Activated CD8-positive, alpha-beta T cell treated with anti-CD3 and anti-CD28 coated beads for 36 hours (primary cell): Measurements from ENCODE around the gene ZSCAN23. TPM values are rescaled to one million over a fixed set of nuclear protein-coding genes. Genes with fewer than 3 reads are reported as not detected.

Experiments used
- ATAC-seq: fragments of 200-7000 bp; cut with Tn5 transposase; one replicate; pipeline ENCODE4 v1.10.0; 2021; ENCODE audit warnings: mild to moderate bottlenecking, moderate library complexity
- CTCF ChIA-PET: fragments of 350-600 bp; sonication (Branson Sonifier 250); formaldehyde crosslinking; loops from one replicate; lab custom pipeline; 2021; ENCODE audit warnings: antibody characterized with exemption; lab: Charles Lee
- POLR2A ChIA-PET: fragments of 350-600 bp; sonication (Branson Sonifier 250); formaldehyde crosslinking; loops from one replicate; lab custom pipeline; 2021; ENCODE audit warnings: antibody characterized with exemption; lab: Charles Lee
- DNase-seq: peaks from one replicate; pipeline ENCODE4 v3.0.0-alpha.2; 2020
- H3K27ac Mint-ChIP-seq: one replicate; pipeline ENCODE4 v1.8.0; 2021; ENCODE audit warnings: mild to moderate bottlenecking, mixed read lengths
- H3K27me3 Mint-ChIP-seq: one replicate; pipeline ENCODE4 v1.8.0; 2021; ENCODE audit warnings: mixed read lengths
- H3K36me3 Mint-ChIP-seq: one replicate; pipeline ENCODE4 v1.8.0; 2021; ENCODE audit warnings: low read depth, mixed read lengths
- H3K4me1 Mint-ChIP-seq: one replicate; pipeline ENCODE4 v1.8.0; 2021; ENCODE audit warnings: low read depth, mixed read lengths
- H3K4me3 Mint-ChIP-seq: one replicate; pipeline ENCODE4 v1.8.0; 2021; ENCODE audit warnings: mild to moderate bottlenecking, moderate library complexity, mixed read lengths
- H3K9me3 Mint-ChIP-seq: one replicate; pipeline ENCODE4 v1.8.0; 2021; ENCODE audit warnings: mixed read lengths
- intact Hi-C: fragments of 100-400 bp; cut with micrococcal nuclease; formaldehyde crosslinking; loops from one replicate; pipeline ENCODE4 v1.10.0; 2022
- total RNA-seq, 2 experiments: library from RNA; stranded (reverse); gene quantifications; one replicate each; pipeline ENCODE4 v1.2.3, GENCODE V29; 2021
- TF ChIP-seq, protein P1 (sequence below): fragments of 200-600 bp; IDR thresholded peaks from one replicate; pipeline ENCODE4 v1.8.0; 2022; ENCODE audit warnings: antibody characterized with exemption, mild to moderate bottlenecking

ZSCAN23 gene
- total RNA-seq, 2 experiments from 2014 or later, result 1.1 to 1.6 TPM

GRCh38 chr6:28424163-28424562, 19.1 kb downstream of the ZSCAN23 start:
- intact Hi-C loops, result no loop called here
- CTCF ChIA-PET, result no interaction called here
- TF ChIP-seq, protein P1, sequence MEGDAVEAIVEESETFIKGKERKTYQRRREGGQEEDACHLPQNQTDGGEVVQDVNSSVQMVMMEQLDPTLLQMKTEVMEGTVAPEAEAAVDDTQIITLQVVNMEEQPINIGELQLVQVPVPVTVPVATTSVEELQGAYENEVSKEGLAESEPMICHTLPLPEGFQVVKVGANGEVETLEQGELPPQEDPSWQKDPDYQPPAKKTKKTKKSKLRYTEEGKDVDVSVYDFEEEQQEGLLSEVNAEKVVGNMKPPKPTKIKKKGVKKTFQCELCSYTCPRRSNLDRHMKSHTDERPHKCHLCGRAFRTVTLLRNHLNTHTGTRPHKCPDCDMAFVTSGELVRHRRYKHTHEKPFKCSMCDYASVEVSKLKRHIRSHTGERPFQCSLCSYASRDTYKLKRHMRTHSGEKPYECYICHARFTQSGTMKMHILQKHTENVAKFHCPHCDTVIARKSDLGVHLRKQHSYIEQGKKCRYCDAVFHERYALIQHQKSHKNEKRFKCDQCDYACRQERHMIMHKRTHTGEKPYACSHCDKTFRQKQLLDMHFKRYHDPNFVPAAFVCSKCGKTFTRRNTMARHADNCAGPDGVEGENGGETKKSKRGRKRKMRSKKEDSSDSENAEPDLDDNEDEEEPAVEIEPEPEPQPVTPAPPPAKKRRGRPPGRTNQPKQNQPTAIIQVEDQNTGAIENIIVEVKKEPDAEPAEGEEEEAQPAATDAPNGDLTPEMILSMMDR, result no peak
- Mint-ChIP-seq H3K4me1 (peaks cover 13% of the 10 kb centered on the region), H3K27me3 (peaks cover 17% of the 10 kb centered on the region), H3K4me3 (no peak overlapping the region), H3K27ac (no peak overlapping the region), H3K36me3 (peaks cover 2% of the 10 kb centered on the region), H3K9me3 (peaks cover 2% of the 10 kb centered on the region)
- POLR2A ChIA-PET, result no interaction called here
- peak; percentile 42 for ATAC-seq
- DNase-seq, result no peak

DNA sequence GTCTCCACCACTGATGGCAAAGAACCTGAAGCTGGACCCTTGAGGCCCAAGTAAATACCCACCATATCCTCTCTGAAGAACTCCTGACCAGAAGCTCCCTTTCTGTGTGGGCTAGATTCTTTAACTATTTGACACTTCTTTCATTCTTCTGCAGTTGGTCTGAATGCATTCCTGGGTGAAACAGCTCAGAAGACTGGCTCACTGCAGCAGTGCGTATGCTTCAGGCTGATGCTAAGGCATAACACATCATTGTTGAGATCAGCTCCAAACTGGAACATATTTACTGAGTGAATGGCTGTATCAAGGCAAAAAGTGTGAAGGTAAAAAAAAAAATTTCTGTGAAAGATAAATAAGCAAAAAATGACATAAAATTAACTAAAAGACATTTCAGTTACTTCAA, 19.7 kb downstream of the ZSCAN23 start:
- Mint-ChIP-seq H3K27me3 (peaks cover 17% of the 10 kb centered on the region), H3K27ac (no peak overlapping the region), H3K9me3 (peaks cover 2% of the 10 kb centered on the region), H3K4me3 (no peak overlapping the region), H3K36me3 (peaks cover 2% of the 10 kb centered on the region), H3K4me1 (peaks cover 10% of the 10 kb centered on the region)
- ChIA-PET POLR2A (interaction anchor here (0.7 kb wide), 1 partner anchor 20 kb away, joined by 3 read pairs; the partner anchor contains the start of gene ZSCAN23), CTCF (no interaction called here)
- DNase-seq, result no peak
- intact Hi-C loops, result no loop called here
- no peak for ATAC-seq
- TF ChIP-seq, protein P1, result no peak

DNA sequence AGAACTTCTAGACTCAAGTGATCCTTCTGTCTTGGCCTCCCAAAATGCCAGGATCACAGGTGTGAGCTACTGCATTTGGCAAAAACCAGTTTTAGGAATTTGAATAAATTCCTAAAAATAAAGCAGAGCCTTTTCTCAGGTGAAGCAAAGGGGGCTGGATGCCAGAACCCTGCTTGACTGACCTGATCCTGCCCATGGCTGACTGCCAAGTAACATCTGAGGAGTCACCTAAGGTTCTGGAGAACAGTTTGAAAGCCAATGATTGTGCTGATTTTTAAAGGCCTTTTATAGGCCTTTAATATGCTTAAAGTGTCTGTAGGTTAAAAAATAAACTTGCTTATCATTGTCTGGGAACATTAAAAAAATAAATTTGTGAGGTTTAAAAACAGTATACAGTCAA, 29.6 kb downstream of the ZSCAN23 start:
- TF ChIP-seq, protein P1, result no peak
- ATAC-seq, result no peak
- CTCF ChIA-PET, result interaction anchor here (0.9 kb wide), 1 partner anchor 129 kb away, joined by 3 read pairs; no protein-coding TSS in a partner anchor

GRCh38 chr6:28410767-28411166, 32.5 kb downstream of the ZSCAN23 start:
- no peaks in the 10 kb centered on the region for H3K9me3 Mint-ChIP-seq
- H3K4me1 Mint-ChIP-seq, result peaks cover 23% of the 10 kb centered on the region
- TF ChIP-seq, protein P1, result no peak
- DNase-seq (no peak), ATAC-seq (no peak)
- peaks cover 32% of the 10 kb centered on the region for H3K27me3 Mint-ChIP-seq
- no peak overlapping the region for H3K27ac Mint-ChIP-seq
- H3K4me3 Mint-ChIP-seq, result no peak overlapping the region
- CTCF ChIA-PET, result no interaction called here
- no peaks in the 10 kb centered on the region for H3K36me3 Mint-ChIP-seq
- POLR2A ChIA-PET, result no interaction called here
- intact Hi-C loops, result no loop called here

More for the DNA sequence above, 29.6 kb downstream of the ZSCAN23 start:
- H3K36me3 Mint-ChIP-seq, result no peaks in the 10 kb centered on the region
- POLR2A ChIA-PET, result no interaction called here
- intact Hi-C loops, result no loop called here
- no peak overlapping the region for H3K27ac Mint-ChIP-seq
- no peak overlapping the region for H3K4me3 Mint-ChIP-seq
- H3K4me1 Mint-ChIP-seq, result peaks cover 5% of the 10 kb centered on the region
- peaks cover 26% of the 10 kb centered on the region for H3K27me3 Mint-ChIP-seq
- no peaks in the 10 kb centered on the region for H3K9me3 Mint-ChIP-seq
- no peak for DNase-seq

- no peaks in the 10 kb centered on the region for H3K9me3 Mint-ChIP-seq
- peaks cover 23% of the 10 kb centered on the region for H3K4me1 Mint-ChIP-seq
- peaks cover 41% of the 10 kb centered on the region for H3K27me3 Mint-ChIP-seq
- intact Hi-C loops, result no loop called here
- CTCF ChIA-PET, result interaction anchor here (0.9 kb wide), 1 partner anchor 608 kb away, joined by 3 read pairs; no protein-coding TSS in a partner anchor
- no peaks in the 10 kb centered on the region for H3K36me3 Mint-ChIP-seq
- DNase-seq, result peak; percentile 9
- TF ChIP-seq, protein P1, result no peak
- peak; percentile 85 for ATAC-seq
- POLR2A ChIA-PET, result interaction anchor here (1.5 kb wide), 1 partner anchor 9 kb away, joined by 3 read pairs; no protein-coding TSS in a partner anchor
- H3K27ac Mint-ChIP-seq, result peak overlapping the region; percentile 76
- no peak overlapping the region for H3K4me3 Mint-ChIP-seq
These were observed 35.1 kb downstream of the ZSCAN23 start for GRCh38 chr6:28408076-28408802.
